Sigmoid colon (tissue), 7 donors: ENCODE results near the gene RNF6. TPM values are rescaled to one million over a fixed set of nuclear protein-coding genes. Genes with fewer than 3 reads are reported as not detected.

ENCODE experiments used
- DNase-seq: peaks from one replicate; pipeline ENCODE4 v3.0.0-alpha.2; 2019
- H3K27ac ChIP-seq, 4 donors: fragments of 200-600 bp; sonication (generic); one replicate each; pipeline ENCODE4 v1.5.1; 2016 to 2019; ENCODE audit warnings: mild to moderate bottlenecking in 1 of 4
- H3K27me3 ChIP-seq, 3 donors: fragments of 200-600 bp; sonication (generic); one replicate each; pipeline ENCODE4 v1.5.1; 2019; ENCODE audit warnings: mild to moderate bottlenecking in 1 of 3
- H3K36me3 ChIP-seq, 4 donors: fragments of 200-600 bp; sonication (generic); one replicate each; pipeline ENCODE4 v1.5.1; 2016 to 2019
- H3K4me1 ChIP-seq, 4 donors: fragments of 200-600 bp; sonication (generic); one replicate each; pipeline ENCODE4 v1.5.1; 2017 to 2019
- H3K4me3 ChIP-seq, 4 donors: fragments of 200-600 bp; sonication (generic); one replicate each; pipeline ENCODE4 v1.5.1; 2017 to 2019; ENCODE audit warnings: mild to moderate bottlenecking in 2 of 4, moderate library complexity in 1 of 4
- H3K9me3 ChIP-seq, 4 donors: fragments of 200-600 bp in 3 of 4; sonication (generic) in 3 of 4; one replicate each; pipeline versions ENCODE4 v1.5.1 to v1.6.1; 2013 to 2019
- EP300 ChIP-seq, 4 donors: sonication (generic); formaldehyde crosslinking; IDR thresholded peaks; one replicate each; pipeline ENCODE4 v1.6.1; 2017; ENCODE audit warnings: antibody characterized with exemption in 4 of 4
- POLR2A ChIP-seq, 2 donors: fragments of 450-650 bp; IDR thresholded peaks; one replicate each; pipeline ENCODE4 v1.6.1; 2016; ENCODE audit warnings: antibody characterized with exemption in 2 of 2, mild to moderate bottlenecking in 2 of 2, moderate library complexity in 2 of 2
- POLR2AphosphoS5 ChIP-seq, 4 donors: sonication (generic); formaldehyde crosslinking; IDR thresholded peaks; one replicate each; pipeline ENCODE4 v1.6.1; 2017; ENCODE audit warnings: antibody characterized with exemption in 4 of 4
- WGBS, 2 donors: extraction: QIAGEN DNeasy Blood & Tissue Kit; methylation state at CpG; one replicate each; pipeline ENCODE4 v1.1.7; 2013; 5-methylcytosine and 5-hydroxymethylcytosine counted together
- intact Hi-C: fragments of 100-400 bp; cut with DNase I; formaldehyde crosslinking; loops from one replicate; pipeline ENCODE4 v1.15.1; 2023
- polyA plus RNA-seq, 3 donors: library from polyadenylated mRNA; stranded (reverse); fragments of 200-250 nt; gene quantifications; one replicate each; pipeline ENCODE4 v1.2.3, GENCODE V29; 2013
- total RNA-seq, 4 donors: library from RNA; depleted of rRNA; stranded (reverse); fragments of >200 nt; gene quantifications; one replicate each; pipeline ENCODE4 v1.1.0, GENCODE V29; 2016
- TF ChIP-seq, protein P1 (sequence below), 4 experiments: fragments of 450-650 bp in 3 of 4; fragments of 200-600 bp in 1 of 4; IDR thresholded peaks; one replicate each; pipeline ENCODE4 v1.5.1; 2016 to 2019; ENCODE audit warnings: antibody characterized with exemption in 4 of 4, mild to moderate bottlenecking in 3 of 4, moderate library complexity in 2 of 4
- donor health status: healthy with polysubstance abuse.
- donor health status: Bipolar disorder and iron deficiency.
- donor health status: healthy.

Gene RNF6
- total and polyA plus RNA-seq, 7 donors = 11.9 to 35.1 (median 20.9) TPM

DNA sequence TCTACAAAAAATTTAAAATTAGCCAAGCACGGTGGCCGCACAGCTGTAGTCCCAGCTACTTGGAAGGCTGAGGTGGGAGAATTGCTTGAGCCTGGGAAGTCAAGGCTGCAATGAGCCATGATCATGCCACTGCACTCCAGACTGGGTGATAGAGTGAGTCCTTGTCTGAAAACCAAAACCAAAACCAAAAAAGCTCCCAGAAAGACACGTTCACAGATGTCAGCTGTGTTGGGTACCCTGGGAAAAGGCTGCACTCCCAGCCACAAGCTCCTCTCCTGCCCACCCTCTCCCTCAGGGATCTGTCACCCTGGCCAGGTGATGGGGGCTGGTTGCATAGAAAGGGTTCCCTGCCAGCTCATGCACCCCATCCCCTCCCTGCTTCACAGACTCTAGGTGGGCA, 53.3 kb downstream of the RNF6 start:
- WGBS, 2 donors = 68 to 70% methylated on average over 3 of the region's 3 CpGs
- Histone ChIP-seq H3K36me3 (no peaks in the 10 kb centered on the region), H3K4me3 (no peak overlapping the region), H3K9me3 (no peaks in the 10 kb centered on the region), H3K27me3 (peaks cover 0 to 4% (median 0%) of the 10 kb centered on the region in 3 donors), H3K4me1 (no peaks in the 10 kb centered on the region), H3K27ac (no peak overlapping the region)
- DNase-seq = no peak
- intact Hi-C loops = no loop called here
- TF ChIP-seq, protein P1, sequence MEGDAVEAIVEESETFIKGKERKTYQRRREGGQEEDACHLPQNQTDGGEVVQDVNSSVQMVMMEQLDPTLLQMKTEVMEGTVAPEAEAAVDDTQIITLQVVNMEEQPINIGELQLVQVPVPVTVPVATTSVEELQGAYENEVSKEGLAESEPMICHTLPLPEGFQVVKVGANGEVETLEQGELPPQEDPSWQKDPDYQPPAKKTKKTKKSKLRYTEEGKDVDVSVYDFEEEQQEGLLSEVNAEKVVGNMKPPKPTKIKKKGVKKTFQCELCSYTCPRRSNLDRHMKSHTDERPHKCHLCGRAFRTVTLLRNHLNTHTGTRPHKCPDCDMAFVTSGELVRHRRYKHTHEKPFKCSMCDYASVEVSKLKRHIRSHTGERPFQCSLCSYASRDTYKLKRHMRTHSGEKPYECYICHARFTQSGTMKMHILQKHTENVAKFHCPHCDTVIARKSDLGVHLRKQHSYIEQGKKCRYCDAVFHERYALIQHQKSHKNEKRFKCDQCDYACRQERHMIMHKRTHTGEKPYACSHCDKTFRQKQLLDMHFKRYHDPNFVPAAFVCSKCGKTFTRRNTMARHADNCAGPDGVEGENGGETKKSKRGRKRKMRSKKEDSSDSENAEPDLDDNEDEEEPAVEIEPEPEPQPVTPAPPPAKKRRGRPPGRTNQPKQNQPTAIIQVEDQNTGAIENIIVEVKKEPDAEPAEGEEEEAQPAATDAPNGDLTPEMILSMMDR (IDR thresholded peaks at IDR 0.05) = no peak
- no peak for TF ChIP-seq EP300 (IDR thresholded peaks at IDR 0.05)
- TF ChIP-seq POLR2A (IDR thresholded peaks at IDR 0.05) = no peak
- no peak for TF ChIP-seq POLR2AphosphoS5 (IDR thresholded peaks at IDR 0.05)

DNA sequence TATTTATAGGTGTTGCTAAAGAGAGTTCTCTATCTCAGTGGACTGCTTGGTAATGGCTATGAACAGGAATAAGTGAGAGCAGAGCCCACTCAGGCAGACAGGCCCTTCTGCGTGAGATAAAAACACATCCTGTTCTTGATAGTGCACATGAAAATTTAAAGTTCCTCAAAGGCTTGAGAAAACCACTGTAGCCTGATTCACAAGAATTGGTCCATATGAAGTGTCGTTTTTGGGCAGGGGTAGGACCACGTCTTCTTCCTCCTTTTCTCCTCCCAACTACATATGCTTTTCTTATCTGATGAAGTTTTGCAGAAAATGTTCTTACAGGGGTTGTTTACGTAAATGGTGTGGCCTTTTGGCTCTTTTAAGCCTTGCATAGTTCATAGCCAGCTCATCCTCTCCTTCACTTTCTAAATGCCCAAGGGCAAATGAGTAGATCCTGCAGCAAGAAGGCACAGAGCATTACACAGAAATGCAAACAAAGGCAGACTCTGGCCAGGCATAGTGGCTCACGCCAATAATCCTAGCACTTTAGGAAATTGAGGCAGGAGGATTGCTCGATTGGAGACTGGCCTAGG, 53.8 kb downstream of the RNF6 start:
- 52 to 80% methylated on average over 6 of the region's 6 CpGs for WGBS, 2 donors
- intact Hi-C loops = no loop called here

DNA sequence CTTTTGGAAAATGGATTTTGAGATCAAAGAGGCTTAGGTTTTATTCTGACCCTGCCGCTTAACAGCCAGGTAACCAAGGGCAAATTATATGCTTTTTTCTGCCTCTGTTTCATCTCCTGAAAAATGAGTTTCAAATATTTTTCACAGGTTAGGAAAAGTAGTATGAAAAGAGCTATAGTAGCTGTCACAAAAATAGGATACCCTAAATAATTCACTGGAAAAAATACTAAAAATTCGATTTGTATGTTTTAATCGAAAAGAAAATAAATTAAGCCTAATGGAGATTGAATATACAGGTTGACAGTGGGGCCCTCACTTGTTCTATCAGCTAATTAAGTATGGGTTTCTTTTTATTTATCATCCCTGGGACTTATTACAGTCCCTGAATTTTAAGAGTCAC, 58.3 kb downstream of the RNF6 start:
- no peak overlapping the region for H3K4me3 ChIP-seq
- intact Hi-C loops = no loop called here
- peaks cover 0 to 4% (median 0%) of the 10 kb centered on the region in 3 donors for H3K27me3 ChIP-seq
- no peak for DNase-seq
- no peaks in the 10 kb centered on the region for H3K4me1 ChIP-seq
- TF ChIP-seq POLR2AphosphoS5 (IDR thresholded peaks at IDR 0.05) (no peak), EP300 (IDR thresholded peaks at IDR 0.05) (no peak), POLR2A (IDR thresholded peaks at IDR 0.05) (no peak)
- TF ChIP-seq, protein P1 (IDR thresholded peaks at IDR 0.05) = no peak
- H3K27ac ChIP-seq = no peak overlapping the region
- no peaks in the 10 kb centered on the region for H3K9me3 ChIP-seq
- WGBS, 2 donors = 78 to 91% methylated on average over 3 of the region's 3 CpGs
- H3K36me3 ChIP-seq = no peaks in the 10 kb centered on the region

More for the DNA sequence above, 53.8 kb downstream of the RNF6 start:
- H3K4me1 ChIP-seq = no peaks in the 10 kb centered on the region
- no peak overlapping the region for H3K27ac ChIP-seq
- TF ChIP-seq POLR2AphosphoS5 (IDR thresholded peaks at IDR 0.05) (no peak), EP300 (IDR thresholded peaks at IDR 0.05) (no peak), POLR2A (IDR thresholded peaks at IDR 0.05) (no peak)
- TF ChIP-seq, protein P1 (IDR thresholded peaks at IDR 0.05) = no peak
- no peak overlapping the region for H3K4me3 ChIP-seq
- no peaks in the 10 kb centered on the region for H3K36me3 ChIP-seq
- peaks cover 0 to 4% (median 0%) of the 10 kb centered on the region in 3 donors for H3K27me3 ChIP-seq
- H3K9me3 ChIP-seq = no peaks in the 10 kb centered on the region
- no peak for DNase-seq

Other genes with a start within 250 kb of the RNF6 start
- under 1 TPM in 3 of 4 donors, not detected in 1; 0.14 to 0.36 (median 0.28) TPM for gene SHISA2, start 170.3 kb downstream of the RNF6 start, total RNA-seq
- gene SHISA2, start 170.3 kb downstream of the RNF6 start, polyA plus RNA-seq = under 1 TPM in 1 of 3 donors, not detected in 2; 0.17 TPM
- 10 to 100 TPM; 42.3 to 78.6 (median 46.6) TPM for gene CDK8, start 31.8 kb upstream of the RNF6 start, total RNA-seq
- gene CDK8, start 31.8 kb upstream of the RNF6 start, polyA plus RNA-seq = 10 to 100 TPM; 10.8 to 17.1 (median 15.5) TPM